Mesenchymal stem cell (in vitro differentiated cells and primary cell): Measurements from ENCODE around the gene RIPOR2.

Source experiments
- DNase-seq: peaks from one replicate; pipeline ENCODE4 v3.0.0-alpha.2; 2013
- H2AFZ ChIP-seq: one replicate; pipeline ENCODE4 v1.6.1; 2013; ENCODE audit warnings: low read depth, mild to moderate bottlenecking, control low read depth, inconsistent platforms, low read length, moderate library complexity
- H2AK5ac ChIP-seq: 2 replicates; pipeline ENCODE4 v1.6.1; 2013; ENCODE audit warnings: low read length, moderate library complexity, mild to moderate bottlenecking, inconsistent platforms; ENCODE audit not compliant: severe bottlenecking
- H2BK120ac ChIP-seq: one replicate; pipeline ENCODE4 v1.6.1; 2013; ENCODE audit warnings: low read depth, mild to moderate bottlenecking, inconsistent platforms, low read length, moderate library complexity
- H2BK12ac ChIP-seq, 2 experiments: one replicate each; pipeline ENCODE4 v1.6.1; 2013; ENCODE audit warnings: inconsistent platforms in 2 of 2, low read length in 2 of 2, mild to moderate bottlenecking in 2 of 2, moderate library complexity in 2 of 2, control low read depth in 1 of 2
- H2BK15ac ChIP-seq: one replicate; pipeline ENCODE4 v1.6.1; 2013; ENCODE audit warnings: mild to moderate bottlenecking, low read depth, inconsistent platforms; ENCODE audit not compliant: poor library complexity, severe bottlenecking
- H2BK5ac ChIP-seq: 2 replicates; pipeline ENCODE4 v1.6.1; 2013; ENCODE audit warnings: low read depth, mild to moderate bottlenecking, low read length, control low read depth, inconsistent platforms; ENCODE audit not compliant: poor library complexity, severe bottlenecking
- H3K14ac ChIP-seq, 2 experiments: one replicate each; pipeline ENCODE4 v1.6.1; 2013; ENCODE audit warnings: inconsistent platforms in 2 of 2, low read length in 2 of 2, control low read depth in 1 of 2, mild to moderate bottlenecking in 1 of 2, moderate library complexity in 1 of 2
- H3K18ac ChIP-seq, 2 experiments: one replicate each; pipeline ENCODE4 v1.6.1; 2013; ENCODE audit warnings: inconsistent platforms in 2 of 2, low read length in 2 of 2, control low read depth in 1 of 2, low read depth in 1 of 2, mild to moderate bottlenecking in 1 of 2
- H3K23ac ChIP-seq, 2 experiments: one replicate each; pipeline ENCODE4 v1.6.1; 2013; ENCODE audit warnings: inconsistent platforms in 2 of 2, low read length in 2 of 2, mild to moderate bottlenecking in 2 of 2, moderate library complexity in 2 of 2, control low read depth in 1 of 2
- H3K27ac ChIP-seq: 2 replicates; pipeline ENCODE4 v1.5.1; 2013; ENCODE audit warnings: mild to moderate bottlenecking, moderate library complexity, low read length, control low read depth, inconsistent platforms; ENCODE audit not compliant: poor library complexity, severe bottlenecking
- H3K27me3 ChIP-seq, 2 experiments: 2 replicates each; pipeline versions ENCODE4 v1.6.1 to v1.7.0; 2013; ENCODE audit warnings: low read length in 2 of 2, mild to moderate bottlenecking in 2 of 2, moderate library complexity in 2 of 2, control low read depth in 1 of 2, inconsistent platforms in 1 of 2; ENCODE audit not compliant: control insufficient read depth in 1 of 2, insufficient read depth in 1 of 2
- H3K36me3 ChIP-seq, 2 experiments: 2 replicates each; pipeline versions ENCODE4 v1.6.1 to v1.7.0; 2013; ENCODE audit warnings: low read length in 2 of 2, control low read depth in 1 of 2, inconsistent platforms in 1 of 2, low read depth in 1 of 2, mild to moderate bottlenecking in 1 of 2; ENCODE audit not compliant: insufficient read depth in 2 of 2, control insufficient read depth in 1 of 2
- H3K4ac ChIP-seq, 2 experiments: one replicate each; pipeline ENCODE4 v1.6.1; 2013; ENCODE audit warnings: inconsistent platforms in 2 of 2, low read length in 2 of 2, mild to moderate bottlenecking in 2 of 2, moderate library complexity in 2 of 2, control low read depth in 1 of 2, low read depth in 1 of 2
- H3K4me1 ChIP-seq: 2 replicates; pipeline ENCODE4 v1.6.1; 2013; ENCODE audit warnings: low read depth, low read length, control low read depth; ENCODE audit not compliant: control insufficient read depth, insufficient read depth
- H3K4me2 ChIP-seq: 2 replicates; pipeline ENCODE4 v1.6.1; 2013; ENCODE audit warnings: low read length, mild to moderate bottlenecking, inconsistent platforms; ENCODE audit not compliant: poor library complexity, severe bottlenecking
- H3K4me3 ChIP-seq, 2 experiments: 2 replicates each; pipeline versions ENCODE4 v1.5.1 to v1.7.0; 2013; ENCODE audit warnings: low read length in 2 of 2, mild to moderate bottlenecking in 2 of 2, control low read depth in 1 of 2, low read depth in 1 of 2; ENCODE audit not compliant: insufficient read depth in 1 of 2
- H3K79me1 ChIP-seq: replicated peaks from 2 replicates; pipeline ENCODE4 v1.6.1; 2013; ENCODE audit warnings: mild to moderate bottlenecking, control low read depth, low read length, inconsistent platforms; ENCODE audit not compliant: poor library complexity, severe bottlenecking
- H3K9ac ChIP-seq: 2 replicates; pipeline ENCODE4 v1.7.0; 2013; ENCODE audit warnings: mild to moderate bottlenecking, low read length, moderate library complexity
- H3K9me3 ChIP-seq: 2 replicates; pipeline ENCODE4 v1.7.0; 2013; ENCODE audit warnings: mild to moderate bottlenecking, low read length; ENCODE audit not compliant: control insufficient read depth
- H4K8ac ChIP-seq: one replicate; pipeline ENCODE4 v1.6.1; 2013; ENCODE audit warnings: inconsistent platforms, mild to moderate bottlenecking, low read length, moderate library complexity
- H4K91ac ChIP-seq: one replicate; pipeline ENCODE4 v1.6.1; 2013; ENCODE audit warnings: mild to moderate bottlenecking, low read length, inconsistent platforms
- WGBS: methylation state at CpG from one replicate; pipeline ENCODE4 v1.1.7; 2013; ENCODE audit warnings: mixed read lengths; 5-methylcytosine and 5-hydroxymethylcytosine counted together

Gene RIPOR2

DNA sequence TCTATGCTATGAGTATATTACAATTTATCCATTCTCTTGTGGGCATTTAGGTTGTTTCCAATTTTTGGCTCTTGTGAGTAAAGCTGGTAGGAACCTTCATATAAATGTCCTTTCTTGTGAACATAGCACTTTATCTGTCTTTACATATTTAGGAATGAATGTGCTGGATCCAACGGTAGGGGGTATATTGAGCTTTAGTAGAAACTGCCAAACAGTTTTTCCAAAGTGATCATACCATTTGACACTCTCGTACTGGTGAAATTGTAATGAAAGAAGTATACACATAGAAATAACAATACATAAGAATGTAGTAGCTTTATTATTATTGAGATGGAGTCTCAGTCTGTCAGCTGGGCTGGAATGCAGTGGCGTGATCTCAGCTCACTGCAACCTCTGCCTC lies 106.1 kb downstream of the RIPOR2 start:
- WGBS: 100% methylated on average over 1 of the region's 3 CpGs

DNA sequence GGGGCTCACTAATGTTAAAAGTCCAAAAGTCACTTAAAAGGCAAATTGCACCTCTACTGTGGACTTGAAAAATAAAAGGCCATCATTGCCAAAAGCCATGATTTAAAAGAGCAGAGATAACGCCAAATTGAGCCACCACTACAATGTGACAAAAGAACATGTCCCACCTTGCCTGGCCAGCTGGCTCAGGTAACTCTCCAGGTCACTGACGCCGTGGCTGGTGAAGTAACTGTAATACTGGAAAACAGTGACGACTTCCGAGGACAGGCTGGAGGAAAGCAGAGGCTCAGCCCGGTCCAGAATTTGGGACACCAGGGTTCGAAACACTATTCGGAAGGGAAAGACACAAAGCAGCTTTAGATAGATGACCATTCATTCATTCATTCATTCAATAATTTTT lies 107.8 kb downstream of the RIPOR2 start:
- Histone ChIP-seq H2AK5ac (no peak overlapping the region), H3K23ac (no peak overlapping the region), H3K9me3 (no peaks in the 10 kb centered on the region), H2AFZ (no peak overlapping the region), H3K4me3 (no peak overlapping the region), H2BK5ac (no peak overlapping the region), H2BK15ac (no peak overlapping the region), H3K4me1 (peaks cover 6% of the 10 kb centered on the region), H3K18ac (no peak overlapping the region), H2BK12ac (no peak overlapping the region), H3K4me2 (no peak overlapping the region), H4K91ac (no peak overlapping the region), H4K8ac (no peak overlapping the region), H3K27me3 (no peaks in the 10 kb centered on the region), H2BK120ac (no peak overlapping the region), H3K27ac (no peak overlapping the region), H3K9ac (no peak overlapping the region), H3K79me1 (no peaks in the 10 kb centered on the region), H3K4ac (no peak overlapping the region), H3K14ac (no peak overlapping the region), H3K36me3 (peaks cover 0 to 41% of the 10 kb centered on the region in 2 experiments)
- DNase-seq: no peak
- WGBS: 79% methylated on average over 6 of the region's 8 CpGs

More for the DNA sequence above, 106.1 kb downstream of the RIPOR2 start:
- no peak overlapping the region for H3K27ac ChIP-seq
- H2BK5ac ChIP-seq: no peak overlapping the region
- H3K23ac ChIP-seq: no peak overlapping the region
- H3K9ac ChIP-seq: no peak overlapping the region
- H3K14ac ChIP-seq: no peak overlapping the region
- H3K4ac ChIP-seq: no peak overlapping the region
- H2AK5ac ChIP-seq: no peak overlapping the region
- H3K4me3 ChIP-seq: no peak overlapping the region
- no peak overlapping the region for H2BK15ac ChIP-seq
- H3K36me3 ChIP-seq: peaks cover 0 to 31% of the 10 kb centered on the region in 2 experiments
- peaks cover 6% of the 10 kb centered on the region for H3K4me1 ChIP-seq
- no peak overlapping the region for H3K4me2 ChIP-seq
- H3K9me3 ChIP-seq: no peaks in the 10 kb centered on the region
- no peak for DNase-seq
- no peak overlapping the region for H4K8ac ChIP-seq
- H2BK120ac ChIP-seq: no peak overlapping the region
- no peaks in the 10 kb centered on the region for H3K27me3 ChIP-seq
- H2AFZ ChIP-seq: no peak overlapping the region
- no peaks in the 10 kb centered on the region for H3K79me1 ChIP-seq
- H2BK12ac ChIP-seq: no peak overlapping the region
- no peak overlapping the region for H3K18ac ChIP-seq
- no peak overlapping the region for H4K91ac ChIP-seq

DNA sequence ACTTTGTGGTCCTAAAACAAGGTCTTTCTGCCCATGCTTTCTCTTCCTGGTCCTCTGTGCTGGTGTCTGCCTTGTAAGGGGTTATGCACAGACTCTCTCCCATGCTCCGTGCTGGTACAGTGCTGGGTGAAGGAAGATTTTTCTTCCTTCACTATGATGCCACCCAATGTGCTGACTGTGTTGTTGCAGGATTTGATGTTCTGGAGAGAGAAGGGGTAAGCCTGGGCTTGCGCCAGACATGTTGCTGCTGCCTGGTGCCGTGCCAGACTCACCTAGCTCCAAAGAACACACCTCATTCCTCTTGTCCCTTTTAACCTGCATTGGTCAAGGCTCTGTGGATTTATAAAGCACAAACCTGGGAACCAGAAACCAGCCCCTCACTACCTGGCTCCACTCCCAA lies 108.6 kb downstream of the RIPOR2 start:
- Histone ChIP-seq H3K9me3 (no peaks in the 10 kb centered on the region), H2BK120ac (no peak overlapping the region), H2BK12ac (no peak overlapping the region), H2AFZ (no peak overlapping the region), H4K8ac (peak overlapping the region; percentile 28), H3K79me1 (no peaks in the 10 kb centered on the region), H4K91ac (peak overlapping the region; percentile 2), H2AK5ac (no peak overlapping the region), H3K23ac (no peak overlapping the region), H3K4me2 (no peak overlapping the region), H3K36me3 (peaks cover 0 to 39% of the 10 kb centered on the region in 2 experiments), H3K18ac (peak overlapping the region in 1 of 2 experiments; percentile 4), H3K4ac (no peak overlapping the region), H2BK5ac (no peak overlapping the region), H3K9ac (no peak overlapping the region), H3K27me3 (no peaks in the 10 kb centered on the region), H3K4me1 (peaks cover 6% of the 10 kb centered on the region), H3K14ac (no peak overlapping the region), H3K27ac (no peak overlapping the region), H3K4me3 (no peak overlapping the region), H2BK15ac (no peak overlapping the region)
- 100% methylated on average over 2 of the region's 3 CpGs for WGBS
- no peak for DNase-seq

DNA sequence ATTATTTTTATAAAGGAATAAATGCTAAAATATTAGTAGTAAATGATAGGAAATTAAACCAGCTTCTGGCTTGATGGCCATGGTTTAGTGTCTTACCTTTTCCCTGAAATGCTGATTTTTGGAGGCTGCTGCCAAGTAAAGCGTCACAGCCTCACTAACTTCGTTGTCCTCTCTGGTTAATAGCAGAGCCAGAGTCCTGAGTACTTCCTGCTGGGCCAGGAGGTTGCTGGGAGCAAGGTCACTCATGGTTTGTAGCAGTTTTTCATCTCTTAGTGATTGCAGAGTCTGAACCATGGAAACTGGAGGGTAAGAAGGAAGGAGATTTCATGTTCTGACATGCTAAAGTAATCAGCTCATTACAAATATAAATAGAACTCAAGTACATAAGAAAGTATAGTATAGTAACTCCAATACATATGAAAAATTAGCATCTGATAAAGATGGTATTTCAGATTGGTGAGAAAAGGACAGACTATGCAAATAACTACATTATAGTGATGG lies 110.6 kb downstream of the RIPOR2 start:
- Histone ChIP-seq H3K27ac (no peak overlapping the region), H2AK5ac (no peak overlapping the region), H3K27me3 (no peaks in the 10 kb centered on the region), H3K79me1 (no peaks in the 10 kb centered on the region), H3K4me2 (no peak overlapping the region), H3K23ac (no peak overlapping the region), H3K9ac (no peak overlapping the region), H4K8ac (no peak overlapping the region), H2BK12ac (peak overlapping the region in 1 of 2 experiments; percentile 6), H3K14ac (no peak overlapping the region), H2BK15ac (no peak overlapping the region), H2BK5ac (no peak overlapping the region), H3K9me3 (no peaks in the 10 kb centered on the region), H3K4me3 (no peak overlapping the region), H3K4ac (no peak overlapping the region), H3K36me3 (peaks cover 0 to 36% of the 10 kb centered on the region in 2 experiments), H2AFZ (no peak overlapping the region), H3K18ac (no peak overlapping the region), H4K91ac (no peak overlapping the region), H2BK120ac (no peak overlapping the region), H3K4me1 (peaks cover 6% of the 10 kb centered on the region)
- WGBS: 56% methylated on average over 2 of the region's 2 CpGs
- no peak for DNase-seq
